ENCODE results near the gene PKDREJ.
"Not testable (repeated sequence)": the region's sequence is repeated elsewhere in the genome, so short reads cannot be mapped to it uniquely, and the experiment has no call there.

PKDREJ gene, protein sequence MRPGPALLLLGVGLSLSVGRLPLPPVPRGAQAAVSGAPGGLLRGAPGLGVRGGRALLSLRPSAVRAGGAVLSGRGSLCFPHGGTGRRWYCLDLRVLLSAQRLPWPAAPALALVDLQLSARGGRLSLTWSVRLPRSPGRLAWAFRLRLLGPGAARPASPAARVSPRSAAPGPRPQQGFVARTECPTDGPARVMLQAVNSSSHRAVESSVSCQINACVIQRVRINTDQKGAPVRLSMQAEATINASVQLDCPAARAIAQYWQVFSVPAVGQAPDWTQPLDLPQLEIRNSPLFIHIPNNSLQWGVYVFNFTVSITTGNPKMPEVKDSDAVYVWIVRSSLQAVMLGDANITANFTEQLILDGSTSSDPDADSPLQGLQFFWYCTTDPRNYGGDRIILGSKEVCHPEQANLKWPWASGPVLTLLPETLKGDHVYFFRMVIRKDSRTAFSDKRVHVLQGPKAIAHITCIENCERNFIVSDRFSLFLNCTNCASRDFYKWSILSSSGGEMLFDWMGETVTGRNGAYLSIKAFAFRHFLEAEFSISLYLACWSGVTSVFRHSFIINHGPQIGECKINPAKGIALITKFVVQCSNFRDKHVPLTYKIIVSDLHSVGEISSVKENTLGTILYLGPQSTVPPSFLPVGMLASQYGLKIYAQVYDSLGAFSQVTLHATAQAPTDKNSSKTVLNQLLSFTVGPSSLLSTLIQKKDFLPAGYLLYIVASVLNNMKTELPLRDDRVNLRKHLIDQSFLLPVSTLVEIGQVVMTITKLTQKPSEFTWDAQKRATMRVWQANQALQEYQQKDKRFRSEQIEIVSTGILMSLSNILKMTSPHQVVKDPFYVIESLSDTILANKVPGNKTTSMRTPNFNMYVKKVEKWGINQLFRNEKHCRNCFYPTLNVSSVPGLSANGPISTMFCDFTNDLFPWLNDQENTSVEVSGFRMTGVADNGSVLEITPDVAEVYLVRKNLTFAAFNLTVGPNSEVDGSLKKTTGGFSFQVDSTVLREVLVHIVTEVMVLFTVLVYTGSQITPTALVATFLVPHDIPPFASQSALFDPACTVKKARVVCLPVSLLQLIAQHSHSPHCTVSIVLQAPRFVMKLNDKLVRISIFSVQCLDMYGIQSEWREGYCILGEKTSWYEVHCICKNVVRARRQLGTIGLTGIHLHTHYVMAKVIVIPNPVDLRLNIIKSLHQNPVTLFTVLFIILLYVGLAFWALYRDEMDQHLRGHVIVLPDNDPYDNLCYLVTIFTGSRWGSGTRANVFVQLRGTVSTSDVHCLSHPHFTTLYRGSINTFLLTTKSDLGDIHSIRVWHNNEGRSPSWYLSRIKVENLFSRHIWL (N-terminal part only)

DNA sequence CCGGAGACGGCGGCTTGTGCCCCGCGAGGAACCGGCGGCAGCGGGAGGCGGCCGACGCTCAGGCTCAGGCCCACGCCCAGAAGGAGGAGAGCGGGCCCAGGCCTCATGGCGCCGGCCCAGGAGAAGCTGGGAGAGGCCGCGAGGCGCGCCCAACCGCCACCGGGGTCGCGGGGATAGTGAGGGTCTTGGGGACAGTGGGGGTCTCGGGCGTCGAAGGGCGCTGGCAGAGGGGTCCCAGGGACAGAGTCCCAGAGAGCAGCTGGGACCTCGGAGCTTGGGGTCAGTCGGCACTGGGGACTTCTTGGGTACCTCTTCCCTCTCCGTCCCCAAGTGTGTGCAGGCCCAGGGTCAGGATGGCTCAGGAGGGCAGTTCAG, at the start of gene PKDREJ:
PKDREJ (minus strand) TSS at position 128 of the 375 bp plus-strand sequence; CDS start at position 107, 21 bp downstream.
- no peak for DNase-seq (ENCODE audit: low read depth in 2 of 3, low spot score in 1 of 3)

DNA sequence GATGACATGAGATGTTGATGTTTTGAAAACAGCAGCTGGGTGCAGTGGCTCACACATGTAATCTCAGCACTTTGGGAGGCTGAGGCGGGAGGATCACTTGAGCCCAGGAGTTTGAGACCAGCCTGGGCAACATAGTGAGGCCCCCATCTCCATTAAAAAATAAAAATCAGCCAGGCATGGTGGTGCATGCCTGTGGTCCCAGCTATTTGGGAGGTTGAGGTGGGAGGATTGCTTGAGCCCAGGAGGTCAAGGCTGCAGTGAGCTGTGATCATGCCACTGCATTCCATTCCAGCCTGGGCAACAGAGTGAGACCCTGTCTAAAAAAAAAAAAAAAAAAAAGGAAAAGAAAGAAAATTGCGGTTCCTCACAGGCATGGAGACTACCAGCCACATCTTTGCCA, 49.7 kb upstream of the PKDREJ start:
- not testable (repeated sequence) for DNase-seq (ENCODE audit: low read depth in 2 of 3, low spot score in 1 of 3)

DNA sequence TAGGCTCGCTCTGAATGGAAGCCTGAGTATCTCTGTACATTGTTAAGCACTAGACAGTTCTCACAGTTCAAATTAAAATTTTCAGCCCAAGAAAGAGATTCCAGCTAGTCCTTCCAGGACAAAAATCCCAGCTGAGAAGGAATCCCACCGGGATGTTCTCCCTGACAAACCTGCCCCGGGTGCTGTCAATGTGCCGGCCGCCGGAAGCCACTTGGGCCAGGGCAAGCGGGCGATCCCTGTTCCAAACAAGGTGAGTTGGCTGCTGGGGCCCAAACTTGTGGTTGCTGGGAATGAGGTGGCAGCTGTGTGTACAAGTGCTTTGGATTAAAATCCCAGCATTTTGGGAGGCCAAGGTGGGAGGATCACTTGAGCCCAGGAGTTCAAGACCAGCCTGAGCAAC, 48.9 kb upstream of the PKDREJ start:
- DNase-seq (ENCODE audit: low read depth in 2 of 3, low spot score in 1 of 3): no peak

DNA sequence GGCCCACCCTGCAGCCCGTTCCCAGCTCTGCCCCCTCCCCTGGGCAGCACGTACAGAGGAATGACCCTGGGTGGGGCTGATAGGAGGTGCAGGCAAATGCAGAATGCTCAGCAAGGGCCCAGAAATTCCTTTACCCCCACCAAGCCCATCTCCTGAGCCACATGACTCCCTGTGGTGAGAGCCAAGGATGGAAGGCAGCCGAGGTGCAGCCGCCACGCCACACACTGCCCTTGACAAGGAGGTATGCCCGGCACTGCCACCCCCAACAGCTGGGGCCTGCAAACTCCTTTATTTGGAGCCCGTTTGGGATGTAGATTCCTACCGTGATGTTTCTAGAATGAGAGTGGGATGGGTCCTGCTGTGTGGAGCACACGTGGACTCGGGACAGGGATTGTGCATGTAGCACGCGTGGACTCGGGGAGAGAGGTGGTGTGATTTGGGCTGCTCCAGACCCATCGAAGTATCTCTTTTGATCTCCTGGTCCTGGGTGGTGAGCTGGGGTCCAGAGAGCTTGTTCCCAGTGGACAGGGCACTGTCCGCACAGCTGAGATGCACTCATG, 46.5 kb upstream of the PKDREJ start:
- no peak for DNase-seq (ENCODE audit: low read depth in 2 of 3, low spot score in 1 of 3)

DNA sequence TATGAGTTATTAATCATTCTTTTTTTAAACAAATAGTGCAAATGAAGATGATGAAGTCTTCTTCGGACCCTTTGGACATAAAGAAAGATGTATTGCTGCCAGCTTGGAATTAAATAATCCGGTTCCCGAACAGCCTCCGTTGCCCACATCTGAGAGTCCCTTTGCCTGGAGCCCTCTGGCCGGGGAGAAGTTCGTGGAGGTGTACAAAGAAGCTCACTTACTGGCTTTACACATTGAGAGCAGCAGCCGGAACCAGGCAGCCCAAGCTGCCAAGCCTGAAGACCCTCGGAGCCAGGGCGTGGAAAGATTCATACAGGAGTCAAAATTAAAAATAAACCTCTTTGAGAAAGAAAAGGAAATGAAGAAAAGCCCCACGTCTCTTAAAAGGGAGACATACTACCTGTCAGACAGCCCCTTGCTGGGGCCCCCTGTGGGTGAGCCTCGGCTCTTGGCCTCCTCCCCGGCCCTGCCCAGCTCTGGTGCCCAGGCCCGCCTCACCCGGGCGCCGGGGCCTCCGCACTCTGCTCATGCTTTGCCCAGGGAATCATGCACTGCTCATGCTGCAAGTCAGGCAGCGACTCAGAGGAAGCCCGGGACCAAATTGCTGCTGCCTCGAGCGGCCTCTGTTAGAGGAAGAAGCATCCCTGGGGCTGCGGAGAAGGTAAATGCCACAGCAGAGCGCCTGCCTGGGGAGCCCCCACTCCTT, 45.3 kb upstream of the PKDREJ start:
- DNase-seq (ENCODE audit: low read depth in 2 of 3, low spot score in 1 of 3): no peak

DNA sequence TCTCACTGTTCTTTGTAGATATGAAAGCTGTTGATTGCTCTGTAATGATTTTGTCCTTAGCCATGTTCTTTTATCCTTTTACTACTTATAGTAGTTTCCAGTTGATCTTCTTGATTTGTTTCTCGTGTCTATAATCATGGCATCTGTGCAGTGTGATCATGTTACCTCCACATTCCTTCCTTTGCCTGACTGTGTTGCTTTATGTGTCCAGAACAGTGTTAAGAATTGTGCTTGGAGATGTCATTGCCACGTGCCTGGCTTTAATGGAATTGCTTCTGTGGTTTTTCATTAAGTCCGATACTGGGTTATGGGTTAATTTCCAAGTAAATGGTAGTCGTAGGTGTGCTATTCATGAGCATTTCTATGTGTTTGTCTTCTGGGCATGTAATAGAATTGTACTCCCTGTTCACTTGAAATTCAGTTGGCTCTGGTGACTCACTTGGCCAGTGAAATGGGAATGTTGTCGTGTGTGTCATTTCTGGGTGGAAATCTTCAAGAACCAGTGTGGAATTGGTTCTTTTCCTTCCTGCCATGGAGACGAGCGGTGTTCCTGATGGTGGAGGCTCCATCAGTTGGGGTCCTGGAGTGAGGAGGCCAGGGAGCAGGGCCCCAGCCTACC, 40.3 kb upstream of the PKDREJ start:
- no peak for DNase-seq (ENCODE audit: low read depth in 2 of 3, low spot score in 1 of 3)

DNA sequence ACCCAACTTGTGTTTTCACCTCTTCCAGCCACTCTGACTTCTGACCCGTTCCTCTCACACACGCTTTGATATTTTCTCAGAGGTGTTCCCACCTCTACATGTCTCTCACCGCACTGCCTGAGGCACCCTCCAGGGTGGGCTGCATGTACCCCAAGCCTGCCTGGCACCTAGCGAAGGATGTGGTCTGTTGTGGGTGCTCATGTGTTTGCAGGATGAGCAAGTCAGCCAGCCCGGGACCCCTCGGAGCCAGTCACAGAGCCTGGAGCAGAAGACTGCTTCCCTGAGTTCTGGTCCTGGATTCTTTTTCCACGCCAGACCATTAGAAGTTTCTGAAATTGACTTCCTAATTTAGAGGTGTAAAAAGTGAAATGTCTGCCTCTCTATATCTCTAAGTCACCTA, 37.3 kb upstream of the PKDREJ start:
- DNase-seq (ENCODE audit: low read depth in 2 of 3, low spot score in 1 of 3): no peak

DNA sequence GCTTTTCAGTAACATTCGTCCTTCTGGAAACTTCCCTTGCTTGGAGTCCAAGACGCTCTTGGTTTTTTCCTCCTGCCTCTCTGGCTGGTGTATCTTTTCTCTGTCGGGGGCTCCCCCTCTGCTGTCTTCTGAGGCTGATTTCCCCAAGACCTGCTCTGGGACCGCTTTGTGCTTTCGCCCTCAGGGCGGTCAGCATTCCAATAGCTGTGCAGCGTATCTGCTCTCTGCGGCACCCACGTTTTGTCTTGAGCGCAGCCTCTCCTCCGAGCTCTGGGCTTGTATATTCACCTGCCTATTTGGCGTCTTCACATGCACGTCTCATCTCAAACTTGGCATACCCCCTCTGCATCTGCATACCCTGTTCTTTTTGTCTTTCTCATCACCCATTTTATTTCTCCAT, 36.0 kb upstream of the PKDREJ start:
- no peak for DNase-seq (ENCODE audit: low read depth in 2 of 3, low spot score in 1 of 3)

DNA sequence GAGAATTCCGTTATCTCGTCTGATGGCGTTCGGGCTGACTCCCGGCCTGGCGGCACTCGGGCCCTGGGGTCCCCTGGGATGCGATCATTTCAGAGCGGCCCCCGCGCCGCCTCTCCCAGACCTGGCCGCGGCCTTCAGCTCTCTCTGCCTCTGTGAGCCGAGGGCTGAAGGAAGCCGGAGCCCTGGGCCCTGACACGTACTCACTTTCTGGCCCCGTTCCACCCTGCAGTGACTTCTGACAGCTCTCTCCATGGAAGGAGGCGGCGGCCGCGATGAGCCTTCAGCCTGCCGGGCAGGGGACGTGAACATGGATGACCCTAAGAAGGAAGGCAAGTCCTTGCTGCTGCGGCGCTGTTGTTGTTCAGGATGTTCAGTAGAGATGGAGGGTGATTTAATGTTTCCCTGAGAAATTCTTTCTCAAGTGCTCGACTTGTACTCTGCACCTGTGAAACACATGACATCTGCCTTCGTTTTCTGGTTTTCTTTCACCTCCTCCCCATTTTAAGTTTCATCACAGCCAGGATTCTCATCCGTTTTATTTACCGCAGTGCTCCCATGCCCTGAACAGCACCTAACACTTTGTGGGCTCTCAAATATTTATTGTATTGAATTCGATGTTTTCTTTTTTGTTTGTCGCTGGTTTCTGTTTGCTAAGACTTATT, 34.1 kb upstream of the PKDREJ start:
- DNase-seq (ENCODE audit: low read depth in 2 of 3, low spot score in 1 of 3): no peak

DNA sequence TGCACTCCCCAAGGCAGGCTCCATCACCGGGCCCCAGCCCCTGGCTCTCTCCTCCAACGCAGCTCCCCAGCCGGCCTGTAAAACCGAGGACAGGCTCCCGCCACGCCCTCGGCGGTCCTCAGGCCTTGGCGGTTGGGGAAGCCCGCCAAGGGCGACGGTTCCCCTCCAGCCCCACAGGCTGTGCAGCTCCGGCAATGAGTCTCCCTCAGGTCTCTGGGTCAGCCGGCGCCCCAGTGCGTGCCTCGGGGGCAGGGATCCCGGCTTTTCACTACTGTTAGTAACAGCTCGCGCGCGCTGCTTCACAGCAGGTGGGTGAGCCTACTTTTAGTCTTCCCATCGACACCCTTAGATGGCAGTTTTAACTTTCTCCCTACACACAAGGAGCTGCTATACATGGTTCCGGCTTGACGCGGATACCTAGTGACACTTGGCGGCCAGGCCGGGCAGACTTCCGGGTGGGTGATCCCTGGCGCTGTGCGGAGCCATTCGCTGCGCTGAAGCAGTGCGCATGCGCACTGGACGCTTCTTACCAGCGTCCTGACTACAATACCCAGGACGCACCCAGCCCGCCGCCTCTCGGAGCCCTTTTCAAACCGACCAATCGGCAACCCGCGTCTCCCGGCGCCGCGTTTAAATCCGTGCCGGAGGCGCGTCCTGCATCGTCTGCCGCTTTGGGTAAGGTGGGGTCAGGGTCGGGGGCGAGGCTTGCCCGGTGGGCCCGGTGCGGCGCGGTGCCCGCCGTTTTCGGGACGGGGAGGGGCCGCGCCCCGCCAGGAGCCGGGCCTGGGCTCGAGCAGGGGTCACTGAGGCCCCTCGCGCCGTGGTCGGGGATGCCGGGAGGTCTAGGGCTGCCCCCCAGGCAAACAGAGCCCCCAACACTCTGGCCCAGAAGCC, 33.4 kb upstream of the PKDREJ start, which contains the start of gene GTSE1:
GTSE1 (plus strand) TSS at position 614 of the 894 bp plus-strand sequence. CDS start 531 bp downstream, outside the sequence.
- DNase-seq (ENCODE audit: low read depth in 2 of 3, low spot score in 1 of 3): peak; percentile 91 to 97 (median 96)

DNA sequence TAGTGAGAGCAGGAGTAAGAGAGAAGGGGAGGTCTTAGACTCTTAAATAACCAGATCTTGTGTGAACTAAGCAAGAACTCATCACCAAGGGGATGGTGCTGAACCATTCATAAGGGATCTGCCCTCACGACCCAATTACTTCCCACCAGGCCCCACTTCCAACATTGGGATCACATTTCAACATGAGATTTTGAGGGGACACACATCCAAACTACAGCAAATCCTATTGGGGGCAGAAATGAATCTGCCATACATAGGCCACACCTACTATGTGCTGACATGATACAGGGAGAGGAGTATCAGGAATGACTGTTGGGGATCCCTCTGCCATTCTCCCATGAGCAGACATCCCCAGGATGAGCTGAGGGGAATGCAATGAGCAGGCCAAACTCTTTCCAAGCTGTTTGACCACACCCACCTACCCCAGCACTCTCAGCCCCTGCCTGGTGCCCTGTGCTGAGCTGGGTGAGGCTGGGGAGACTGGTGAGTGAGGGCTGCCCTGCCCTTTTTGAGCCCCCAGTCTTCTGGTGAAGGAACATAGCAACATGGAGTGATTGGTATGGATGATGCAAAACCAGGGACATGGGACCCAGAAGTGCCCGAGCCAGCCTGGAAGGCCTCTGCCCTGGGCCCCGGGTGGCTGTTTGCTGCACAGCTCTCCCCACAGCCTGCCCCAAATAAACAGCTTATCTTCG, 32.3 kb upstream of the PKDREJ start:
- no peak for DNase-seq (ENCODE audit: low read depth in 2 of 3, low spot score in 1 of 3)

DNA sequence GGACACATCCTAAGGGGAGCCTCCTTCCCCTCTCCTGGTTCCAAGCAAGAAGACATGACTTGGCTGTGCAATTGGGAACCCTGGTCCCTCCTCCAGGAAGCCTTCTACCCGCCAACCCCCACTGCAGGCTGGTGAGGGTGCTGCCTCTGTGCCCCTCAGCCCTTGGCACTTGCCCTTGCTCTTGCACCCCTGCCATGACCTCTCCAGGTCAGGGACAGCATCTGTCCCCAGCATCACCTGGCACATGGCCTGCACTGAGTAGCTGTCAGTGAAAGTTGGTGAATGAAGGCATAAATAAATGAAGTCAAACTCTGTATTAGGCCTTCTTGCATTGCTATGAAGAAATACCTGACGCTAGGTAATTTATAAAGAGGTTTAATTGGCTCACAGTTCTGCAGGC, 31.6 kb upstream of the PKDREJ start:
- DNase-seq (ENCODE audit: low read depth in 2 of 3, low spot score in 1 of 3): no peak

DNA sequence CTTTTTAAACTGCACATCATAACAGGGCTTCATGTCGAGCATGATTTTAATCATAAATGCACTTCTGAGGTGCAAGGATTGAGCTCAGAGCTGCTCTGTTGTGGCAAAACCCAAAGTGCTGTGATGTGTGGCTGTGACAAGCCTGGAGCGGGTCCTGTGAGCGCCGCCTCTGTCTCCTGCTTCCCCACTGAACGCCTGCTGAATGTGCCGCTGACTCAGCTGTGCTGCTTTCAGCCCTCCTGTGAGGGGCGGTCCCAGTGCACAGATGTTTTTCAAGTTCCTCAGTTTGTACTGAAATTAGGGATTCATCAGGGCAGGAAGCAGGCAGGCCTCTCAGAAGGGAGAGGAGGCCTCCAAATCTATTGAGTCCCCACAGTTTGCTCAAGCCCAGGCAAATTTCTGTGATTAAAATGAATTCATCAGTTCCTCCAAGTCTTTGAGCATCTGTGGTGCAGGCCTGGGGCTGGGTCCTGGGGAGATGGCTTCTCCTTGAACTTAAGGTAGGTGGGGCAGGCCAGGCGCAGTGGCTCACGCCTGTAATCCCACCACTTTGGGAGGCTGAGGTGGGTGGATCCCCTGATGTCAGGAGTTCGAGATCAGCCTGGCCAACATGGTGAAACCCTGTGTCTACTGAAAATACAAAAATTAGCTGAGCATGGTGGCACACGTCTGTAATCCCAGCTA, 30.6 kb upstream of the PKDREJ start:
- no peak for DNase-seq (ENCODE audit: low read depth in 2 of 3, low spot score in 1 of 3)

DNA sequence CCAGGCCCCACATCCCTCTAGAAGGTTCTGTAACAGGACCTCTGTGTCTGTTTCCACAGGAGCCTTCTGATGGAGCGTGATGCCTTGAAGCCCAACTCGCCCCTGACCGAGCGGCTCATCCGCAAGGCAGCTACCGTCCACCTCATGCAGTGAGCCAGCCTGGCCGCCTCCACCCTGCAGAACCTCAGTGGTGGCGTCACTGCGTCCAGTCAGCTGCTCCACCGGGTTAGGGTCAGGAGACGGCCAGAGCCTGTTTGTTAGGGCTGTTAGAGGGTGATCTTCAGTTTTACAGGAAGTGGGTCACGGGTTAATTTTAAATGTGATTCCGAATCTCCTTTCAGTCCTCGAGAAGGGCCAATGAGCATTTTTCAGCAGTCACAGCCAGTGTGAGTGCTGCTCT, 29.6 kb upstream of the PKDREJ start:
- no peak for DNase-seq (ENCODE audit: low read depth in 2 of 3, low spot score in 1 of 3)

DNA sequence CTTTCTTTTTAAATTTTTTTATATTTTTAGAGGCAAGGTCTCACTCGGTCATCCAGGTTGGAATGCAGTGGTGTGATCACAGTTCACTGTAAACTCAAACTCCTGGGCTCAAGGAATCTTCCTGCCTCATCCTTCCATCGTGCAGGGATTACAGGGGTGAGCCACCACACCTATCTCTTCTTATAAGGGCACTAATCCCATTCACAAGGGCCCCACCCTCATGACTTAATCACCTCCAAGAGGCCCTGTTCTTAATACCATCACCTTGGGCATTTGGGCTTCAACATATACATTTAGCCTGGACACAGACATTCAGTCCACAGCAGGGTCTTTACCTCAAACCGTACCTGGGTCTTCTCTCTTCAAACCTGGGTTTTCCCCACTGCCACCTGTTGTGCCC, 29.0 kb upstream of the PKDREJ start:
- DNase-seq (ENCODE audit: low read depth in 2 of 3, low spot score in 1 of 3): no peak

DNA sequence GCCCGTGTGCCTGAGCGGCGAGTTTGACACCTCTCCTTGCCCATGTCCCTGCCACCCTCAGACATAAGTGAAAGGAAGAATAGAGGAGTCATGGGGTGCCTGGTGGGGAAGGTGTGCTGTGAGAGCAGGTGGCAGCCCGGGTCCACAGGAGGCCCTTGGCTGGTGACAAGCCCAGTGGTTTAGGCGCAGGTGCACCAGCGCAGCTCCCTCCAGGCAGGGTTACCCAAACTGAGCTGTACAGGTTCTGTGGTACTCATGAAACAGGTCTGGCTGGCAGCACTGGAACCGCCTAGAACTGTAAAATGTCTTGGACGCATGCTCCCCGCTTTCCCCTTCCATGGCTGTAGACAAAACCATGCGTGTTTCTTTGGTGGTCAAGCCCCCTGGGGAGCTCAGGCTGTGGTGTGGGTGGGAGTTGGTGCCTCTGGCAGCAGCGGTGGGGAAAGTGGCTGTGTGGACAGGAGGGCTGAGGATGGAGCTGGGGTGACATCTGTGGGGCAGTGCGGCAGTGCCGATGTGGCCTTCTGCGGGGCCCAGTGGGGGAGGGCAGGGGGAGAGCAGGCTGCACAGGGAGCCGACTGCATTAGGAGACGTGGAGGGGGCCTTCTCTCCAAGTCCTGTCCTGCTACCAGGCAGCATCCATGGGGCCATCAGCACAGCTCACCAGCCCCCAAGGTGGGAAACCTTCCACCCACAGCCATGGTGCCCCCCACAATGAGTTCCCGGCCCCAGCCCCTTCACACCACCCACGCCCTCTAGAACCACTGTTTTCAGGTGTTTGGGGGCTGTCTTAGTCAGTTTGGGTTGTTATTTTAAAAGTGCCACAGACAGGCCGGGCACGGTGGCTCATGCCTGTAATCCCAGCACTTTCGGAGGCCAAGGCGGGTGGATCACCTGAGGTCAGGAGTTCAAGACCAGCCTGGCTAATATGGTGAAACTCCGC, 28.0 kb upstream of the PKDREJ start:
- no peak for DNase-seq (ENCODE audit: low read depth in 2 of 3, low spot score in 1 of 3)
